Mesodermal cell (in vitro differentiated cells): ENCODE results near the gene ANKRD40.
"Not testable (repeated sequence)": the region's sequence is repeated elsewhere in the genome, so short reads cannot be mapped to it uniquely, and the experiment has no call there.

Experiments
- H3K27ac ChIP-seq: 2 replicates; pipeline ENCODE4 v1.7.0; 2013; ENCODE audit warnings: mild to moderate bottlenecking, low read depth, low read length, moderate library complexity; ENCODE audit not compliant: severe bottlenecking
- H3K36me3 ChIP-seq: 2 replicates; pipeline ENCODE4 v1.7.1; 2013; ENCODE audit warnings: mild to moderate bottlenecking, low read length, moderate library complexity; ENCODE audit not compliant: control insufficient read depth, insufficient read depth
- H3K4me1 ChIP-seq: one replicate; pipeline ENCODE4 v1.7.1; 2013; ENCODE audit warnings: mild to moderate bottlenecking, low read length; ENCODE audit not compliant: insufficient read depth, control insufficient read depth, poor library complexity, severe bottlenecking
- H3K4me3 ChIP-seq: 2 replicates; pipeline ENCODE4 v1.7.0; 2013; ENCODE audit warnings: low read length, control low read depth, mild to moderate bottlenecking; ENCODE audit not compliant: insufficient read depth, poor library complexity, severe bottlenecking; ENCODE audit errors: extremely low read depth
- H3K9me3 ChIP-seq: 2 replicates; pipeline ENCODE4 v1.7.1; 2013; ENCODE audit warnings: mild to moderate bottlenecking, low read length, moderate library complexity; ENCODE audit not compliant: control insufficient read depth
- WGBS, 2 experiments: methylation state at CpG; one replicate each; pipeline ENCODE4 v1.1.5; 2013; ENCODE audit warnings: missing lambda C conversion rate in 2 of 2; ENCODE audit not compliant: insufficient coverage in 2 of 2; 5-methylcytosine and 5-hydroxymethylcytosine counted together

Gene ANKRD40

GRCh38 chr17:50710025-50710424 is 2.3 kb upstream of the ANKRD40 start:
- 75 to 100% methylated on average over 1 to 2 of the region's 2 CpGs for WGBS, 2 experiments
- H3K27ac ChIP-seq: no peak overlapping the region

GRCh38 chr17:50709053-50709452 is 1.3 kb upstream of the ANKRD40 start:
- Histone ChIP-seq H3K4me1 (peaks cover 11% of the 10 kb centered on the region), H3K36me3 (peaks cover 17% of the 10 kb centered on the region), H3K27ac (peak overlapping the region; percentile 93)
- H3K4me3 ChIP-seq, H3K9me3 ChIP-seq: not testable (repeated sequence)
- 87 to 95% methylated on average over 3 to 4 of the region's 4 CpGs for WGBS, 2 experiments

More at GRCh38 chr17:50710025-50710424, 2.3 kb upstream of the ANKRD40 start:
- Histone ChIP-seq H3K9me3 (no peaks in the 10 kb centered on the region), H3K4me3 (no peak overlapping the region), H3K4me1 (peaks cover 11% of the 10 kb centered on the region), H3K36me3 (peaks cover 12% of the 10 kb centered on the region)

GRCh38 chr17:50708050-50709000 is 611 bp upstream of the ANKRD40 start:
- WGBS, 2 experiments: 83 to 85% methylated on average over 2 to 3 of the region's 6 CpGs
- Histone ChIP-seq H3K4me3 (peak overlapping the region; percentile 64), H3K4me1 (peaks cover 14% of the 10 kb centered on the region)

GRCh38 chr17:50703162-50703561 is 4.6 kb downstream of the ANKRD40 start:
- Histone ChIP-seq H3K4me1 (peaks cover 5% of the 10 kb centered on the region), H3K36me3 (peaks cover 66% of the 10 kb centered on the region), H3K27ac (no peak overlapping the region), H3K4me3 (no peak overlapping the region), H3K9me3 (no peaks in the 10 kb centered on the region)
- 100% methylated on average over 2 of the region's 3 CpGs; no CpG with 5 or more reads in 1 of the 2 experiments for whole genome bisulfite sequencing, 2 experiments

More at GRCh38 chr17:50708050-50709000, 611 bp upstream of the ANKRD40 start:
- H3K27ac ChIP-seq: peak overlapping the region; percentile 93
- H3K9me3 ChIP-seq: no peaks in the 10 kb centered on the region
- peaks cover 22% of the 10 kb centered on the region for H3K36me3 ChIP-seq

- WGBS, 2 experiments: 96 to 98% methylated on average over 3 to 7 of the region's 7 CpGs
Observed at GRCh38 chr17:50699410-50699809, 8.3 kb downstream of the ANKRD40 start.

GRCh38 chr17:50697663-50698272 is 9.9 kb downstream of the ANKRD40 start:
- Histone ChIP-seq H3K4me1 (no peaks in the 10 kb centered on the region), H3K9me3 (no peaks in the 10 kb centered on the region), H3K27ac (no peak overlapping the region), H3K4me3 (no peak overlapping the region), H3K36me3 (peaks cover 89% of the 10 kb centered on the region)
- 71 to 100% methylated on average over 1 of the region's 3 CpGs for WGBS, 2 experiments

More at GRCh38 chr17:50699410-50699809, 8.3 kb downstream of the ANKRD40 start:
- Histone ChIP-seq H3K4me3 (no peak overlapping the region), H3K9me3 (no peaks in the 10 kb centered on the region), H3K27ac (no peak overlapping the region), H3K4me1 (peaks cover 3% of the 10 kb centered on the region), H3K36me3 (peaks cover 86% of the 10 kb centered on the region)

- WGBS, 2 experiments: 95 to 96% methylated on average over 2 to 3 of the region's 3 CpGs
- Histone ChIP-seq H3K9me3 (no peaks in the 10 kb centered on the region), H3K36me3 (peaks cover 88% of the 10 kb centered on the region), H3K4me3 (no peak overlapping the region), H3K4me1 (no peaks in the 10 kb centered on the region), H3K27ac (no peak overlapping the region)
Observed at GRCh38 chr17:50697062-50697461, 10.7 kb downstream of the ANKRD40 start.

GRCh38 chr17:50696365-50696879 is 11.3 kb downstream of the ANKRD40 start:
- H3K9me3 ChIP-seq: no peaks in the 10 kb centered on the region
- H3K4me1 ChIP-seq: no peaks in the 10 kb centered on the region
- no peak overlapping the region for H3K27ac ChIP-seq
- WGBS, 2 experiments: 100% methylated on average over 2 to 3 of the region's 3 CpGs
- no peak overlapping the region for H3K4me3 ChIP-seq
- peaks cover 90% of the 10 kb centered on the region for H3K36me3 ChIP-seq

- H3K27ac ChIP-seq: no peak overlapping the region
- WGBS, 2 experiments: 95% methylated on average over 4 of the region's 5 CpGs; no CpG with 5 or more reads in 1 of the 2 experiments
- H3K9me3 ChIP-seq: no peaks in the 10 kb centered on the region
- peaks cover 65% of the 10 kb centered on the region for H3K36me3 ChIP-seq
- H3K4me3 ChIP-seq: no peak overlapping the region
- peaks cover 22% of the 10 kb centered on the region for H3K4me1 ChIP-seq
Observed at GRCh38 chr17:50693036-50693682, 14.6 kb downstream of the ANKRD40 start.

- H3K27ac ChIP-seq: no peak overlapping the region
- H3K9me3 ChIP-seq: no peaks in the 10 kb centered on the region
- peaks cover 23% of the 10 kb centered on the region for H3K4me1 ChIP-seq
- H3K4me3 ChIP-seq: no peak overlapping the region
- peaks cover 59% of the 10 kb centered on the region for H3K36me3 ChIP-seq
- 95 to 100% methylated on average over 1 to 6 of the region's 6 CpGs for WGBS, 2 experiments
Observed at GRCh38 chr17:50692448-50693035, 15.2 kb downstream of the ANKRD40 start.
